Articular chondrocyte of knee joint (primary cell): Measurements from ENCODE around the gene CYP24A1. TPM values are rescaled to one million over a fixed set of nuclear protein-coding genes. Genes with fewer than 3 reads are reported as not detected.

Experiments used
- total RNA-seq: library from RNA; depleted of rRNA; stranded (reverse); fragments of >200 nt; gene quantifications from 2 replicates; pipeline ENCODE4 v1.2.3, GENCODE V29; 2012

The CYP24A1 gene
- 0.26 and 0.43 TPM in 2 replicates for total RNA-seq

GRCh38 chr20:54173653-54174456, at the start of gene CYP24A1:
CYP24A1 (minus strand) TSS chr20:54173986; CDS start chr20:54173579, 407 bp downstream.

DNA sequence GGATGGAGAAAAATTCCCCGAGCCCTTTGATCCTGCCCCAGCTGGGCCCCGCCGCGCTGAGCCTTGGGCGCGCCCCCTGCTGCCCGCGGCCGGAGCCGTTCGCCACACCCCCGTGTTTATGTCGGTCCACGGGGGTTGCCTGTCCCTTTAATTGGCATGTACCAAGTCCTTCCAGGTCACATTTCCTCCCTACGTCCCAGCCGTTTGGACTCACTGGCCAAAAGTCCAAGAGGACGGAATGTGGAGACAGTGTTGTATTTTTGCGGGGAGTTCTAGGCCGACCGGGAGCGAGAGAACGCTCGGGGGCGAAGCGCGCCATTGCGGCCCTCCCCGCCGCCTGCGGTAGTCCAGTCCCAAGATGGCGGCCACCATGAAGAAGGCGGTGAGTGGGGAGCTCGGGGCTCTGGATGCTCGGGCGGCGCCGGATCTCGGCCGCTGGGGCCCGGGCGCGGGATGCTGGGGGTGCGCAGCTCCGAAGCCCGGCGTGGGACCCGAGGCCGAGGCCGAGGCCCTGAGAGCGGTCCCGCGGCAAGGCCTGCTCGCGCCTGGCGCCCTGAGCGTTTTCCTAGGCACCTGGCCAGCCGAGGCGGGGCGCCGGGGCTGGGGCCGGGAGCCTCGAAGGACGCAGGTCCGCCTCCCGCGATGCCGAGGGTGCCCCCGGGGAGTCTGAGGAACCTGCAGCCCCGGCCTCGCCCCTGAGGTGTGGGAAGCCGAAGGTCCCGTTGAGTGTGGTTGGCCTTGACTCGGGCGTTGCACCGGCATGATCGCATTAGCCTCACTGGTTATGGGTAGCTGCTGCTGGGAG, 34.2 kb upstream of the CYP24A1 start, which contains the start of gene PFDN4:
Gene PFDN4, plus strand, starts transcription at position 345 of the 805 bp plus-strand sequence. Its CDS starts 14 bp downstream, at position 359.

Other genes starting within 250 kb of the CYP24A1 start
- gene BCAS1, start 103.4 kb downstream of the CYP24A1 start, total RNA-seq: not detected in 2 replicates
- gene PFDN4, start 34.1 kb upstream of the CYP24A1 start, total RNA-seq: 80.9 and 118 TPM in 2 replicates